Karpas-422 (cell line): ENCODE results near the gene TMEM184A. TPM values are rescaled to one million over a fixed set of nuclear protein-coding genes. Genes with fewer than 3 reads are reported as not detected.

ENCODE experiments used
- DNase-seq: peaks from one replicate; pipeline ENCODE4 v3.0.0-alpha.2; 2015
- H2AFZ ChIP-seq: fragments of 200-600 bp; sonication (generic); 2 replicates; pipeline ENCODE4 v1.6.1; 2014; ENCODE audit warnings: antibody characterized with exemption, low read length, mixed read lengths
- H3K27ac ChIP-seq: fragments of 200-600 bp; sonication (generic); 2 replicates; pipeline ENCODE4 v1.5.1; 2014; ENCODE audit warnings: mild to moderate bottlenecking, low read length, moderate library complexity
- H3K27me3 ChIP-seq: fragments of 200-600 bp; sonication (generic); 2 replicates; pipeline ENCODE4 v1.6.1; 2014; ENCODE audit warnings: low read length, mixed read lengths
- H3K36me3 ChIP-seq: fragments of 200-600 bp; sonication (generic); 2 replicates; pipeline ENCODE4 v1.6.1; 2014; ENCODE audit warnings: low read length, mixed read lengths; ENCODE audit not compliant: insufficient read depth
- H3K4me1 ChIP-seq: fragments of 200-600 bp; sonication (generic); 2 replicates; pipeline ENCODE4 v1.6.1; 2014; ENCODE audit warnings: mild to moderate bottlenecking, low read length, mixed read lengths
- H3K4me2 ChIP-seq: fragments of 200-600 bp; sonication (generic); 2 replicates; pipeline ENCODE4 v1.6.1; 2014; ENCODE audit warnings: low read length, low read depth, mild to moderate bottlenecking; ENCODE audit not compliant: poor library complexity, severe bottlenecking
- H3K4me3 ChIP-seq: fragments of 200-600 bp; sonication (generic); 2 replicates; pipeline ENCODE4 v1.5.1; 2014; ENCODE audit warnings: mild to moderate bottlenecking, antibody characterized with exemption, low read length, mixed read lengths
- H3K79me2 ChIP-seq: fragments of 200-600 bp; sonication (generic); 2 replicates; pipeline ENCODE4 v1.6.1; 2014; ENCODE audit warnings: mild to moderate bottlenecking, low read length, mixed read lengths
- H3K9ac ChIP-seq: fragments of 200-600 bp; sonication (generic); 2 replicates; pipeline ENCODE4 v1.6.0; 2014; ENCODE audit warnings: low read length
- H3K9me2 ChIP-seq: fragments of 200-600 bp; sonication (generic), shearing (Covaris generic); replicated peaks from 2 replicates; pipeline ENCODE4 v1.6.0; 2014; ENCODE audit warnings: mild to moderate bottlenecking, low read length, moderate library complexity; ENCODE audit not compliant: insufficient read depth
- H3K9me3 ChIP-seq: fragments of 300-700, 200-600 bp; sonication (generic); 2 replicates; pipeline ENCODE4 v1.6.1; 2014; ENCODE audit warnings: low read length, mixed read lengths
- H4K20me1 ChIP-seq: fragments of 200-600 bp; sonication (generic); 2 replicates; pipeline ENCODE4 v1.6.1; 2014; ENCODE audit warnings: mild to moderate bottlenecking, antibody characterized with exemption, low read length, low read depth; ENCODE audit not compliant: insufficient read depth
- total RNA-seq: library from RNA; depleted of rRNA; stranded (reverse); fragments of >200 nt; shearing (Covaris generic); gene quantifications from 2 replicates; pipeline ENCODE4 v1.2.3, GENCODE V29; 2014; ENCODE audit warnings: low replicate concordance

Gene TMEM184A
- total RNA-seq, 1 experiment from 2014 or later: not detected

DNA sequence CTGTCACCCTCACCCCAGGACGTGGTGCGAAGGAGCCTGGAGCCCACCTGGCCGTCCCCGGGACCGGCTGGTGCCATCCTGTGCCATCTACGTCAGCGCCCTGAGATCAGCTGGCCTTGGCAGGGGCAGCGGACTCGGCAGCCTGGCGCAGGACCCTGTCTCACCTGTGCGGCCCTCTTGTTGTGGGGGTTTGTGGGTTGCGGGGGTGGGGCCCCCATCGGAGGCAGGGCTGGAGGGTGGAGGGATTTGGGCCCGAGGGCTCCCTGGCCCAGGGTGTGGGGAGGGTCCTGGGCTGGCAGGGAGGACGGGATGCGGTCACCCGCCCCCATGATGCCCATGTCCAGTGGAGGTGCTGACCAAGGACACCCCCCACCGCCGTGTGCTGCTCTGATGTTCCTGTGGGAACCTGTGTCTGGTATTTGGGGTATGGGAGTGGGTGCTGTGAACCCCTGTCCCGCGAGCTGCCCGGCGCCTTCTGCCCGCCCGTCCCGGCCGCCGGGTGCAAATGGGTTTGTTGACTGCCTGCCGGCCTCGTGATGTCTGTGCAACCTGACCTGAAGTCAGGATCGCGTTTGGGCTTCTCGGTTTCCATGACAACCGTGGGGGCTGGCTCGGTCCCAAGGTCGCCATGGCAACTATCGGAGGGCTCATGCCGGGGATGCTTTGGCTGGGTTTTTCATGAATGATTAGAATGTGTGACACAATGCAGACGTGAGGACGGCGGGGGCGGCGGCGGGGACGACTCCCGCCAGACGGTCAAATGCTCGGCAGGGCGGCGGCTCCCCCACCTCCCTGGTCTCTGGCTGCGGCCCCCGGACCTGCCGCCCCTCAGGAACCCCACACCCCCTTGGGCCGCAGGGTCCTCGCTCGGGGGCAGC lies 18.2 kb downstream of the TMEM184A start:
- DNase-seq: peak; percentile 75
- Histone ChIP-seq H3K79me2 (peaks cover 53% of the 10 kb centered on the region), H3K9me3 (no peaks in the 10 kb centered on the region), H3K4me3 (no peak overlapping the region), H3K27me3 (no peaks in the 10 kb centered on the region), H3K27ac (no peak overlapping the region), H2AFZ (no peak overlapping the region), H3K4me2 (no peak overlapping the region), H3K4me1 (peaks cover 5% of the 10 kb centered on the region), H4K20me1 (peaks cover 47% of the 10 kb centered on the region; the same call in 1 of the 2 replicates), H3K9ac (no peak overlapping the region), H3K9me2 (no peaks in the 10 kb centered on the region), H3K36me3 (no peaks in the 10 kb centered on the region)

DNA sequence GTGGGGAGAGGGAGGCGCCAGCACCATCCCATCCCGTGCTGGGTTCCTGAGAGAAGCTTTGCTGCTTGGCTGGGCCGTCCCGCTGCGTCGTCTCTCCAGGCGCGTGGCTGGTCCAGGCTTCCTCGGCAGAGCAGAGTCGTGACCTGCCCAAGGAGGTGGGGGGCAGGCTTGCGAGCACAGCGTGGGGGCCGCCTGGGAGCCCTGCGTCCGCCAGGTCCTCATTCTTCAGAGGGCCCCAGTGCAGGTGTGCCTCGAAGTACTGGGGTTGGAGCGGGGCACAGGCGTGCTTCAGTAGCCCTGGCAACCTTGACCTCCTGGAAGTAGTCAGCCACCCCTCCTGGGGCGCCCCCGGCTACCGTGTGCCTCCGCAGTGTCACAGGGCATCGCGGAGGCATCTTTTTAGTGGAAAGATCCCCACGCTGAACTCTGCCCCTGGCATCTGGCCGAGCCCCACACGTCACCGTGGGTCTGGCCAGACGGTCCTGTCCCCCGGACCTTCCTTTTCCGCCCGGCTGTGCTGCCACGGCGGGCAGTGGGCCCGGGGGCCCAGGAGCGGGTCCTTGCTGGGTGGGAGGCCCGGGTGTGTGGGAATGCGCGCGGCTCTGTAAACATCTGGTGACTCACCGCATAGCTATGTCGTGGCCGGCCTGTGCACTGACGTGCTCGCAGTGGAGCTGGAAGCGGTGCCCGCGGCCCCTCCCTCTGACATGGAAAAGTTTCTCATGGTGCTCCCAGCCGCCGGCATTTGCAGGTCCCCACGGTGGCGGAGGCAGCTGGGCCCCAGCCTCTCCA lies 19.1 kb downstream of the TMEM184A start:
- Histone ChIP-seq H3K4me1 (peaks cover 13% of the 10 kb centered on the region), H3K27me3 (no peaks in the 10 kb centered on the region), H3K4me3 (no peak overlapping the region), H3K9me3 (no peaks in the 10 kb centered on the region), H3K36me3 (no peaks in the 10 kb centered on the region), H3K4me2 (no peak overlapping the region), H3K27ac (no peak overlapping the region), H2AFZ (no peak overlapping the region), H3K9me2 (no peaks in the 10 kb centered on the region), H4K20me1 (peaks cover 50% of the 10 kb centered on the region; the same call in 1 of the 2 replicates), H3K79me2 (peaks cover 61% of the 10 kb centered on the region), H3K9ac (no peak overlapping the region)
- no peak for DNase-seq

GRCh38 chr7:1536455-1536742 lies 19.6 kb downstream of the TMEM184A start:
- no peaks in the 10 kb centered on the region for H3K9me2 ChIP-seq
- H3K9me3 ChIP-seq: no peaks in the 10 kb centered on the region
- H3K4me1 ChIP-seq: peaks cover 19% of the 10 kb centered on the region
- no peak overlapping the region for H3K9ac ChIP-seq
- no peak overlapping the region for H2AFZ ChIP-seq
- no peak overlapping the region for H3K4me3 ChIP-seq
- H3K4me2 ChIP-seq: no peak overlapping the region
- H3K27me3 ChIP-seq: no peaks in the 10 kb centered on the region
- no peak overlapping the region for H3K27ac ChIP-seq
- DNase-seq: no peak
- peaks cover 50% of the 10 kb centered on the region; the same call in 1 of the 2 replicates for H4K20me1 ChIP-seq
- H3K79me2 ChIP-seq: peaks cover 67% of the 10 kb centered on the region
- no peaks in the 10 kb centered on the region for H3K36me3 ChIP-seq

DNA sequence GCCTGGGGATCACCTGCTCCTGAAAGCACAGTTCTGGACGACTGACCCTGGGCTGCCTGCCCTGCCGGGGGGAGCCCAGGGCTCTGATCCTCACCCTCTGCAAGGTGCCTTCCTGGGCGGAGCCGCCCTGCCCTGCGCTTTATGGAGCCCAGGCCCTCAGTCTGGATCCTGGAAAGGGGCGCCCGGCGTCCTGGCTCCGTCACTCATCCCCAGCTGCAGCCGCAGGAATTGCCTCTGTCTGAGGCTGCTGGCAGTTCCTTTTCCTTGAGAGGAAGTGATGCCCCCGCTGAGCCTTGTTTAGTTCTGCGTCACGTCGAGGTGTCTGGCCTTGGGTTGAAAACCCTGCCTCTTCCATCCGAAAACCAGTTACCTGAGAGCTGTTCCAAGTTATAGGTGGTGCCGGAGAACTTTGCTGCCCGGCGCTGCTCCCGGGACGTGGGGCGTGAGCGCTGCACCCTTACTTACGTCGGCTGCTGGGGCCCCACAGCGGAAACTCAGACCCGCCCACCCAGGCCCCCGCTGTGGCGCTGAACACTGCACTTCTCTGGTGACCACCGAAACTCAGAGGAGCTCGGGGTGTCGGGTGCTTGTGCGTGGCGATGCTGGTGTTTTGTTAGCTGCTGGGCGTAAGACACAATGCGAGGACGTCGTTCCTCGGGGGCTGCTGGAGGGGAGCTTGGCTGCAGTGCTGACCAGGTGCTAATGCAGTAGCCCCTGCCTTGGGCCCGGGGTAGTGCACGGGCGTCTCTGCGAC lies 20.1 kb downstream of the TMEM184A start:
- Histone ChIP-seq H4K20me1 (peaks cover 50% of the 10 kb centered on the region; the same call in 1 of the 2 replicates), H2AFZ (no peak overlapping the region), H3K9me2 (no peaks in the 10 kb centered on the region), H3K79me2 (peaks cover 71% of the 10 kb centered on the region), H3K9me3 (no peaks in the 10 kb centered on the region), H3K4me2 (no peak overlapping the region), H3K9ac (no peak overlapping the region), H3K27ac (no peak overlapping the region), H3K4me1 (peaks cover 20% of the 10 kb centered on the region), H3K36me3 (no peaks in the 10 kb centered on the region), H3K4me3 (no peak overlapping the region), H3K27me3 (no peaks in the 10 kb centered on the region)
- no peak for DNase-seq

- H3K9me3 ChIP-seq: no peaks in the 10 kb centered on the region
- no peak overlapping the region for H3K4me2 ChIP-seq
- H3K4me1 ChIP-seq: peaks cover 20% of the 10 kb centered on the region
- H3K36me3 ChIP-seq: no peaks in the 10 kb centered on the region
- H3K27ac ChIP-seq: no peak overlapping the region
- H3K79me2 ChIP-seq: peaks cover 71% of the 10 kb centered on the region
- H3K9me2 ChIP-seq: no peaks in the 10 kb centered on the region
- H3K4me3 ChIP-seq: no peak overlapping the region
- DNase-seq: no peak
- H2AFZ ChIP-seq: no peak overlapping the region
- H4K20me1 ChIP-seq: peaks cover 50% of the 10 kb centered on the region
- H3K9ac ChIP-seq: no peak overlapping the region
- no peaks in the 10 kb centered on the region for H3K27me3 ChIP-seq
Observed at GRCh38 chr7:1535100-1535458, 20.9 kb downstream of the TMEM184A start.

GRCh38 chr7:1534330-1535099 lies 21.5 kb downstream of the TMEM184A start:
- Histone ChIP-seq H2AFZ (no peak overlapping the region), H3K4me1 (peaks cover 20% of the 10 kb centered on the region), H3K36me3 (no peaks in the 10 kb centered on the region), H4K20me1 (peaks cover 49% of the 10 kb centered on the region), H3K4me3 (no peak overlapping the region), H3K9ac (no peak overlapping the region), H3K27ac (no peak overlapping the region), H3K27me3 (no peaks in the 10 kb centered on the region), H3K79me2 (peaks cover 71% of the 10 kb centered on the region), H3K9me2 (no peaks in the 10 kb centered on the region), H3K4me2 (no peak overlapping the region), H3K9me3 (no peaks in the 10 kb centered on the region)
- DNase-seq: no peak

DNA sequence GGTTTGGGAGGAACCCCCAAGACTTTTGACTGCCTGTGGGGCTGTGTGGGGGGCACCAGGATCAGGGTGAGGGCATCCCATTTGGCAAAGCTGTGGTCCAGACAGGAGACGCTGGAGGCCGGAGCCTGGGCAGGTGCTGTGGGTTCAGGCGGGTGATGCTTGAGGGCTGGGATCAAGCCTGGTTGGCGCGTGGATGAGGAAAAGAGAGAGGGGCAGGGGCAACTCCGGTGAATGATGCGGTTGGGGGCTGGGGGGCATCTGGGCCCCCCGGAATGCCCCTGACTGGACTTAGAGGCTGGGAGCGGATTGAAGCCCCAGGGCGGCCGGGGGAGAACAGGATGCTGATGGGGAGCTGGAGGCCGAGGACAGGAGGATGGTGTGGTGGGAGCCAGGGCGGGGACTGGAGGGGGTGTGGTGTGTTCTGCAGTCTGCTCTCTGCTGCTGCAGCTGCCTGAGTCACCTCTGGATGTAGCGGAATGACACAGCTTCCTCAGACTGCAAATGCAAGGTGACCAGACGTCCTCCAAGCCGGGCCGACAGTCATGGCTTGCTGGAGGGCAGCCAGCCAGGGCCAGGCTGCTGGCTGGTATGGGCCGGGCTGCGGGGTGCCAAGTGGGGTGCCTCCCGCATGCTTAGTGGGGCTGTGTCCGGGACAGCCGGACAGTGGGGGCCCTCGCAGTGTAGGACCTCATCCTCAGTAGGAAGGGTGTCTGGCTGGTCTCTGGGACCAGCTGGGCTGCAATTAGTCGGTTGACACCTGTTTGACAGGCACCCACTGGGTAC lies 22.3 kb downstream of the TMEM184A start:
- Histone ChIP-seq H3K4me1 (peaks cover 20% of the 10 kb centered on the region), H3K36me3 (no peaks in the 10 kb centered on the region), H3K27me3 (no peaks in the 10 kb centered on the region), H2AFZ (no peak overlapping the region), H4K20me1 (peaks cover 43% of the 10 kb centered on the region), H3K9me3 (no peaks in the 10 kb centered on the region), H3K9me2 (no peaks in the 10 kb centered on the region), H3K4me2 (no peak overlapping the region), H3K27ac (no peak overlapping the region), H3K79me2 (peaks cover 71% of the 10 kb centered on the region), H3K9ac (0 out of 2 replicates have a peak overlapping the region, but pooled peaks have one; percentile 15), H3K4me3 (no peak overlapping the region)
- no peak for DNase-seq
